Heart right ventricle (tissue), 16 donors: Measurements from ENCODE around the gene KCNMA1. TPM values are rescaled to one million over a fixed set of nuclear protein-coding genes. Genes with fewer than 3 reads are reported as not detected.

Source experiments
- ATAC-seq, 8 donors: fragments of 200-7000 bp; cut with Tn5 transposase; one replicate each; pipeline ENCODE4 v1.9.1; 2020; ENCODE audit warnings: mild to moderate bottlenecking in 8 of 8, moderate library complexity in 8 of 8, moderate number of reproducible peaks in 1 of 8
- DNase-seq, 2 donors: peaks; one replicate each; pipeline ENCODE4 v3.0.0-alpha.2; 2020
- H3K27ac ChIP-seq, 10 donors: fragments of 200-600 bp; sonication (generic) in 2 of 10; one replicate each; pipeline versions ENCODE4 v1.5.0 to v1.8.0; 2020 to 2022; ENCODE audit warnings: mild to moderate bottlenecking in 3 of 10
- H3K27me3 ChIP-seq, 7 donors: fragments of 200-600 bp; one replicate each; pipeline ENCODE4 v1.8.0; 2021 to 2022; ENCODE audit warnings: mild to moderate bottlenecking in 2 of 7
- H3K36me3 ChIP-seq, 9 donors: fragments of 200-600 bp; sonication (generic) in 1 of 9; one replicate each; pipeline versions ENCODE4 v1.5.0 to v1.8.0; 2020 to 2022; ENCODE audit warnings: mild to moderate bottlenecking in 2 of 9
- H3K4me1 ChIP-seq, 9 donors: fragments of 200-600 bp; sonication (generic) in 1 of 9; one replicate each; pipeline versions ENCODE4 v1.5.0 to v1.8.0; 2020 to 2022; ENCODE audit warnings: mild to moderate bottlenecking in 4 of 9
- H3K4me3 ChIP-seq, 10 donors: fragments of 200-600 bp; sonication (generic) in 2 of 10; one replicate each; pipeline versions ENCODE4 v1.5.0 to v1.8.0; 2020 to 2022; ENCODE audit warnings: mild to moderate bottlenecking in 7 of 10, moderate library complexity in 2 of 10
- H3K9me3 ChIP-seq, 11 donors: fragments of 200-600 bp in 10 of 11; sonication (generic) in 2 of 11; one replicate each; pipeline versions ENCODE4 v1.5.0 to v1.8.0; 2013 to 2022; ENCODE audit warnings: mild to moderate bottlenecking in 2 of 11, control low read depth in 1 of 11, moderate library complexity in 1 of 11
- WGBS, 2 donors: extraction: QIAGEN DNeasy Blood & Tissue Kit; methylation state at CpG; one replicate each; pipeline ENCODE4 v1.1.7; 2013; ENCODE audit warnings: inconsistent platforms in 1 of 2; 5-methylcytosine and 5-hydroxymethylcytosine counted together
- intact Hi-C, 10 donors: fragments of 100-400 bp; cut with DNase I; formaldehyde crosslinking; loops; one replicate each; pipeline versions ENCODE4 v1.11.1 to v1.14.2; 2022
- polyA plus RNA-seq, 2 donors: library from polyadenylated mRNA; stranded (reverse); fragments of 200-250 nt; gene quantifications; one replicate each; pipeline ENCODE4 v1.2.3, GENCODE V29; 2013
- total RNA-seq, 10 donors: library from RNA; stranded (reverse); fragmentation: NEBNext Ultra II Directional in 3 of 10; extraction: Animal tissue kit (Norgen Biotek cat#: 25700) in 3 of 10; gene quantifications; one replicate each; pipeline versions ENCODE4 v1.2.1 to v1.2.4, GENCODE V29; 2021 to 2023
- TF ChIP-seq, protein P1 (sequence below), 9 donors: fragments of 200-600 bp; sonication (generic) in 2 of 9; IDR thresholded peaks; one replicate each; pipeline versions ENCODE4 v1.5.0 to v1.8.0; 2021 to 2022; ENCODE audit warnings: antibody characterized with exemption in 9 of 9, mild to moderate bottlenecking in 5 of 9, moderate library complexity in 1 of 9
- donor health status: Arrhythmogenic right ventricular cardiomyopathy.
- donor health status: ischemic (EF 13 %, LVEDD 7.1; RV severe dilation, severe dysfunction).
- donor health status: healthy with polysubstance abuse.
- donor health status: DM: no; HTN: yes; CAD: no.
- donor health status: DM: no; HTN: no; CAD: no.
- donor health status: ischemic (EF 25% LVEDD 6.9; RV normal size, moderate dysfunction).
- donor health status: ischemic (EF 25% LVEDD 5.7; RV mildly dilated, moderate dysfunction).
- donor health status: healthy.
- donor health status: DM: yes; HTN: yes; CAD: no.
- donor health status: Ischemic cardiomyopathy.
- donor health status: ischemic (EF 35%, LVEDD 5.7; RV mildly dilated, moderate dysfunction).
- donor health status: nonischemic (EF 11% LVEDD 7.7; RV severe dilation, severe dysfunction).
- donor health status: DM: yes; HTN: yes; CAD: no.
- donor health status: PGD.
- donor health status: ischemic (EF 29% LVEDD 5.4; RV normal size, mild dysfunction).
- donor health status: nonischemic (EF 23%, LVEDD 6.1; RV moderate dilation, normal function).

The KCNMA1 gene
- total and polyA plus RNA-seq, 12 donors, result 0.59 to 5.3 (median 1.6) TPM

DNA sequence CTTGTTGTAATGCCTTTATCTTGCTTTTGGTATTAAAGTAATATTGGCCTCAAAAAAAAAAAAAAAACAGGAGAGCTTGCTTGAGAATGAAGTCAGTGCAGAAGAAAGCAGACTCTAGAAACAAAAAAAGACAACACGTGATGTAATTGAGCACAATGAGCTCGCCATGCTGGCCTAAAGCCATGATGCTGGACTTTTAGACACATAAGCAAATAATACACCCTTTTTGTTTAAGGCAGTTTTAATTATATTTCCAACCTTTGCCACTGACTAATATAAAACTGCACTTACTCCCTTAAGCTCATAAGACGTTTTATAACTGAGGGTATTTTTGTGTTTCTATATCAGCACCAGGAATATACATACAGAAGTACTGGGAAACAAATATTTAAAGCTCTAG lies 798.3 kb downstream of the KCNMA1 start:
- TF ChIP-seq, protein P1, sequence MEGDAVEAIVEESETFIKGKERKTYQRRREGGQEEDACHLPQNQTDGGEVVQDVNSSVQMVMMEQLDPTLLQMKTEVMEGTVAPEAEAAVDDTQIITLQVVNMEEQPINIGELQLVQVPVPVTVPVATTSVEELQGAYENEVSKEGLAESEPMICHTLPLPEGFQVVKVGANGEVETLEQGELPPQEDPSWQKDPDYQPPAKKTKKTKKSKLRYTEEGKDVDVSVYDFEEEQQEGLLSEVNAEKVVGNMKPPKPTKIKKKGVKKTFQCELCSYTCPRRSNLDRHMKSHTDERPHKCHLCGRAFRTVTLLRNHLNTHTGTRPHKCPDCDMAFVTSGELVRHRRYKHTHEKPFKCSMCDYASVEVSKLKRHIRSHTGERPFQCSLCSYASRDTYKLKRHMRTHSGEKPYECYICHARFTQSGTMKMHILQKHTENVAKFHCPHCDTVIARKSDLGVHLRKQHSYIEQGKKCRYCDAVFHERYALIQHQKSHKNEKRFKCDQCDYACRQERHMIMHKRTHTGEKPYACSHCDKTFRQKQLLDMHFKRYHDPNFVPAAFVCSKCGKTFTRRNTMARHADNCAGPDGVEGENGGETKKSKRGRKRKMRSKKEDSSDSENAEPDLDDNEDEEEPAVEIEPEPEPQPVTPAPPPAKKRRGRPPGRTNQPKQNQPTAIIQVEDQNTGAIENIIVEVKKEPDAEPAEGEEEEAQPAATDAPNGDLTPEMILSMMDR (IDR thresholded peaks at IDR 0.05), result no peak
- Histone ChIP-seq H3K27me3 (peaks cover 0 to 4% (median 0%) of the 10 kb centered on the region in 7 donors), H3K9me3 (no peaks in the 10 kb centered on the region), H3K4me3 (no peak overlapping the region), H3K27ac (no peak overlapping the region), H3K36me3 (no peaks in the 10 kb centered on the region), H3K4me1 (no peaks in the 10 kb centered on the region)
- ATAC-seq (no peak), DNase-seq (no peak)
- intact Hi-C loops, result no loop called here
- WGBS, 2 donors, result 42 to 44% methylated on average over 3 of the region's 3 CpGs

DNA sequence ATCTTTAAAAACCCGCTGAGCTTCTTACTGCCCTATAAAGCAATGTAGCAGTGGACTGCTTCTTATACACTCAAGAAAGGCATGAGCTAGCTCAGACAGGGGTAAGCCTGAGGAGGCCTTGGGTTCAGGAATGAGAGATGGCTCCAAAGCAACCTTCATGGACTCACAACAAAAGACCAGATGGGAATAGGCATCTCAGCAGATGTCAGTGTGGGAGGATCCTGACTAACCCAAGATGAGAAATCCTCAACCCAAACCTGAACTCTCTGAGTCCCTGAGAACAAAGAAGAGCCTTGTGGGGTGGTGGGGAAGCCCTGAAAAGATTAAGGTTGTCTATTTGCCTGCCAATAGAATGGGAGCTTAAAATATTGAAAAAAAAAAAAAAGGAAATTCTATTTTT lies 807.4 kb downstream of the KCNMA1 start:
- Histone ChIP-seq H3K4me1 (no peaks in the 10 kb centered on the region), H3K27me3 (peaks cover 0 to 4% (median 0%) of the 10 kb centered on the region in 7 donors), H3K4me3 (no peak overlapping the region), H3K36me3 (no peaks in the 10 kb centered on the region), H3K9me3 (no peaks in the 10 kb centered on the region), H3K27ac (no peak overlapping the region)
- DNase-seq (no peak), ATAC-seq (no peak)
- TF ChIP-seq, protein P1 (IDR thresholded peaks at IDR 0.05), result no peak
- intact Hi-C loops, result no loop called here
- WGBS, 2 donors, result 84 to 93% methylated on average over 1 of the region's 1 CpG

DNA sequence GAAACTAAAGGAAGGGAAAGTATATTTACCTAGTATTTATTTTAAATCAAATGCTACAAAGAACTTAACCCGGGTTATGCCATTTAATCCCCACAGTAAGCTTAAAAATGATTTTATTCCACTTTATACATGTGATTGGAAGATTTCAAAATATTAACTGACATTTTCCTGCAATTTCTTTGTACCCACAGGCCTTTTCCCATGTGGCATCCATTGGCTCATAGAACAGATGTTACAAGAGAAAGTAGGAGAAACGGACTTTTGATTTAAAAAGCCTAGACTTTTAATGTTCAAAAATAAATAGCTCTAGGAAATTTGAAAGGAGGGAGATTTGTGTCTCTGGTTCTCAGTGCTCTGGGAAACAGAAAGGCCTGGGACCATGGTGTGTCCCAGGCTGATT lies 807.9 kb downstream of the KCNMA1 start:
- Histone ChIP-seq H3K4me3 (no peak overlapping the region), H3K4me1 (no peaks in the 10 kb centered on the region), H3K27me3 (peaks cover 0 to 7% (median 0%) of the 10 kb centered on the region in 7 donors), H3K36me3 (no peaks in the 10 kb centered on the region), H3K9me3 (no peaks in the 10 kb centered on the region), H3K27ac (no peak overlapping the region)
- ATAC-seq (no peak), DNase-seq (no peak)
- intact Hi-C loops, result no loop called here
- WGBS, 2 donors, result 43 to 76% methylated on average over 2 of the region's 2 CpGs
- TF ChIP-seq, protein P1 (IDR thresholded peaks at IDR 0.05), result no peak
